Measurements from ENCODE around the gene SNX10. TPM values are rescaled to one million over a fixed set of nuclear protein-coding genes. Genes with fewer than 3 reads are reported as not detected.
A peak's percentile ranks its signal among the peaks of the same experiment; 100 is the strongest.

The SNX10 gene
- total RNA-seq, 1 donor from 2014 or later, result 73.8 TPM

- no peak for ATAC-seq
- intact Hi-C loops (cut with DNase I), result no loop called here
- no peak for TF ChIP-seq CTCF (IDR thresholded peaks at IDR 0.05)
Measured at GRCh38 chr7:26343320-26343832, 51.7 kb downstream of the SNX10 start.

GRCh38 chr7:26343837-26344236 is 52.2 kb downstream of the SNX10 start:
- no peaks in the 10 kb centered on the region for H3K27me3 ChIP-seq
- intact Hi-C loops (cut with DNase I), result no loop called here
- no peaks in the 10 kb centered on the region for H3K36me3 ChIP-seq
- DNase-seq (no peak), ATAC-seq (no peak)
- no peak for TF ChIP-seq CTCF (IDR thresholded peaks at IDR 0.05)
- no peak overlapping the region for H3K27ac ChIP-seq
- no peaks in the 10 kb centered on the region for H3K4me1 ChIP-seq
- H3K4me3 ChIP-seq, result no peak overlapping the region
- H3K9me3 ChIP-seq, result no peaks in the 10 kb centered on the region

More at GRCh38 chr7:26343320-26343832, 51.7 kb downstream of the SNX10 start:
- H3K9me3 ChIP-seq, result no peaks in the 10 kb centered on the region
- DNase-seq, result no peak
- H3K36me3 ChIP-seq, result no peaks in the 10 kb centered on the region
- no peaks in the 10 kb centered on the region for H3K4me1 ChIP-seq
- H3K27me3 ChIP-seq, result no peaks in the 10 kb centered on the region
- H3K4me3 ChIP-seq, result no peak overlapping the region
- H3K27ac ChIP-seq, result no peak overlapping the region

- Histone ChIP-seq H3K27ac (no peak overlapping the region), H3K9me3 (no peaks in the 10 kb centered on the region), H3K4me1 (no peaks in the 10 kb centered on the region), H3K36me3 (no peaks in the 10 kb centered on the region), H3K27me3 (no peaks in the 10 kb centered on the region), H3K4me3 (no peak overlapping the region)
- intact Hi-C loops (cut with DNase I), result no loop called here
- no peak for DNase-seq
- TF ChIP-seq CTCF (IDR thresholded peaks at IDR 0.05), result no peak
- ATAC-seq, result no peak
Measured at GRCh38 chr7:26345202-26345601, 53.5 kb downstream of the SNX10 start.

- ATAC-seq (no peak), DNase-seq (no peak)
- H3K27ac ChIP-seq, result no peak overlapping the region
- intact Hi-C loops (cut with DNase I), result no loop called here
- no peak for TF ChIP-seq CTCF (IDR thresholded peaks at IDR 0.05)
- no peaks in the 10 kb centered on the region for H3K4me1 ChIP-seq
- H3K4me3 ChIP-seq, result no peak overlapping the region
- H3K27me3 ChIP-seq, result no peaks in the 10 kb centered on the region
- no peaks in the 10 kb centered on the region for H3K36me3 ChIP-seq
- H3K9me3 ChIP-seq, result no peaks in the 10 kb centered on the region
Measured at GRCh38 chr7:26345837-26346236, 54.2 kb downstream of the SNX10 start.

- Histone ChIP-seq H3K27me3 (no peaks in the 10 kb centered on the region), H3K4me3 (no peak overlapping the region), H3K9me3 (no peaks in the 10 kb centered on the region), H3K4me1 (no peaks in the 10 kb centered on the region), H3K27ac (no peak overlapping the region), H3K36me3 (no peaks in the 10 kb centered on the region)
- intact Hi-C loops (cut with DNase I), result no loop called here
- peak; percentile 71 for ATAC-seq
- TF ChIP-seq CTCF (IDR thresholded peaks at IDR 0.05), result no peak
- DNase-seq, result peak; percentile 67
Measured at GRCh38 chr7:26346611-26347203, 55.0 kb downstream of the SNX10 start.
